HG02610 (cell line): ENCODE results near the gene CBX2.

Source experiments
- ATAC-seq: cut with Tn5 transposase; IDR thresholded peaks from one replicate; pipeline ENCODE4 v1.9.1; 2021; ENCODE audit warnings: mild to moderate bottlenecking, moderate library complexity; ENCODE audit not compliant: unreplicated experiment

Gene CBX2

GRCh38 chr17:79826204-79826680 lies 48.3 kb downstream of the CBX2 start:
- ATAC-seq: no peak

DNA sequence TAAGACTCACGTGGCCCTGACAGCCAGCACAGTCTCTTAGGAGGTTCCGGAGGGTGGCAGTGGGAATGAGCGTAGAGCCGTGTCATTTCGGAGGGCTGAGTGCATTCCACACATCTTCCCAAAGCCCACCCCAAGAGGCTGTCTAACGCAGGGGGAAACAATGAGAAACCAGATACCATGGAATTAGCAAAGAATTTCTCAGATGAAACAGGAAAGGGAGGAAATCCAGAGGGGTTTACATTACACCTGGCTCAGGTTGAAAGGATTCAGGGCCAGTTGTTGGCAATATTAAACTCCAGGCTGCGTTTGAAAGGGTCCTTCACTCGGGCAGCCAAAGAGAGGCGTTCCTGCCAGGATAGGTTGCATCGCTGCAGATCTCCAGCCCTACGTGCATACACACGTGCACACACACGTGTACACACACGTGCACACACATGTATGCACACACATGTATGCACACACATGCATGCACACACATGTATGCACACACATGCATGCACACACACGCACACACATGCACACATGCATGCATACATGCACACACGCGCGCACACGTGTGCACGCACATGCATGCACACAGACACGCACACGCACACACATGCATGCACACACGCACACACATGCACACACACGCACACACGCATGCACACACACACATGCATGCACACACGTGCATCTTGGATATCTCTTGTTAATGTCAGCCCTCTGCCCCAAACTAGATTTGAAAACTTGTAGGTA lies 49.1 kb downstream of the CBX2 start:
- ATAC-seq: no peak

- ATAC-seq: no peak
Observed at GRCh38 chr17:79829004-79829403, 51.1 kb downstream of the CBX2 start.

DNA sequence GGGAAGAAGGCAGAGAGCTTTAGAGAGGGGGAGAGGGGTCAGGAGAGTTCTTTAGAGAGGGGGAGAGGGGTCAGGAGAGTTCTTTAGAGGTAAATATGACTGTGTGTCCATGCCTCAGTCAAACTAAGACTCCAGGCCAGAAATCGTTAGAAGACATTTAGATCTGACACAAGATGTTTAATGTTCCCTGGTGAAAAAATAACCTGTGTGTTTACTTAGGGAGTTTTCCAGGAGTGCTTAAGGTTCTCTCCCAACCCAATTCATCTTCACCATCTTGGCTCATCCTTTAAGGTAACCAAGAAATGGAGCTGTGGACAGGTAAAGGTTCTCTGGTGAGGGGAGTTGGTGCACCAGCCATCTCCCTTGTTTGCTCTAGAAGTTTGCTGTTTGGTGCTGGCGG lies 51.5 kb downstream of the CBX2 start:
- ATAC-seq: no peak

GRCh38 chr17:79830303-79830702 lies 52.4 kb downstream of the CBX2 start:
- ATAC-seq: no peak

DNA sequence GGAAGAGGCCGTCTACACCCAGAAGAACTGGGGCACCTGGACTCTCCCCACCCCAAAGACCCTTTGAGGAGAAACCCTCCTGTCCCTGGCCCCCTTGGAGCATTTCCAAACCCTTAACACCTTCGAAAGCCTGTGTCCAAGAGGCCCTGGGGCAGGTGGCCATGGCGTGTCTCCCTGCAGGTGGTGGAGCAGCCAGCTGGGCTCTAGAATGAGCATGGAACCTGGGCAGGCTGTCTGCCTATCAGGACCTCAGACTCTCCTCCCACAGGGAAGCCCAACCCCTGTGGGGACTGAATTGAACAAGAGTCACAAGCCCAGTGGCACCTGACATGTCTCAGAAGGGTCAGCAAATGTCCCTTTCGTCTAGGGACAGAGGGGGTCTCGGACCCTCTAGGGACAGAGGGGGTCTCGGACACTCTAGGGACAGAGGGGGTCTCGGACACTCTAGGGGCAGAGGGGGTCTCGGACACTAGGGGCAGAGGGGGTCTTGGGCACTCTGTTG lies 52.9 kb downstream of the CBX2 start:
- ATAC-seq: no peak

- ATAC-seq: no peak
Observed at GRCh38 chr17:79831265-79832217, 53.6 kb downstream of the CBX2 start.

GRCh38 chr17:79832218-79833109 lies 54.5 kb downstream of the CBX2 start:
- ATAC-seq: no peak

DNA sequence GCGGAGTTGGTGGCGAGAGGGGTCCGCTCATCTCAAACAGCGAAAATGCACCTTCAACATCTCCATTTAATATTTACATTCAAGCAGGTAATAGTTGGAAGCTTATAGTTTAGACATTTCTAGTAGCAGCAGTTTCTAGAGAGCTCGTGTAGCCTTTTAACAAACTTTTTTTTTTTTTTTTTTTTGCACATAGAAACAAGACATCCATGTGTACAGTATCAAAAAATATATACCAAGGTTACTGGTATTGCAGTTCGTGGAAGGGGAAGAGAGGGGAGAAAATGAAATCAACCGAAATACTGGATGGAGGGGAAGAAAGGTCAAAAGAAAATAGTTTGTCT lies 55.1 kb downstream of the CBX2 start:
- no peak for ATAC-seq

GRCh38 chr17:79833744-79834564 lies 56.0 kb downstream of the CBX2 start:
- no peak for ATAC-seq

- ATAC-seq: no peak
Observed at GRCh38 chr17:79834565-79835469, 56.9 kb downstream of the CBX2 start.

DNA sequence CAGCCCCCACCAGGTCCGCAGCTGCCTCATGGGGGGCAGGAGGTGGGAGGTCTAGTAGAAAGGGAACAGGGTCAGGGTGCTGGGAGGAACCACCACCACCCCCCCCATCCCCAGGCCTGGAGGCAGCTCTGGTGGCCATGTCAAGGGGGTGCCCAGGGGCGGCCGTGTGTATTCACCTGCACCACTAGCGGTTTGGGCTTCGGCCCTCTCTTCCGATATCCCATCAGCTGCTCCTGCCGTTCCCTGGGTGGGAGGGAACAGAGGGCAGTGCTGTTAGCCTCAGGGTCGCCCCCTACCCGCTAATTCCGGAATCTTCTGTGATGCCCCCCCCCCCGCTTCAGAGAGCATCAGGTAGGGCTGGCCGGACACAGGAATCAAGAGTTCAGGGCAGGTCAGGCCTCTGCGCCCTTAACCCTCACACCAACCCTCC lies 57.5 kb downstream of the CBX2 start:
- ATAC-seq: no peak

DNA sequence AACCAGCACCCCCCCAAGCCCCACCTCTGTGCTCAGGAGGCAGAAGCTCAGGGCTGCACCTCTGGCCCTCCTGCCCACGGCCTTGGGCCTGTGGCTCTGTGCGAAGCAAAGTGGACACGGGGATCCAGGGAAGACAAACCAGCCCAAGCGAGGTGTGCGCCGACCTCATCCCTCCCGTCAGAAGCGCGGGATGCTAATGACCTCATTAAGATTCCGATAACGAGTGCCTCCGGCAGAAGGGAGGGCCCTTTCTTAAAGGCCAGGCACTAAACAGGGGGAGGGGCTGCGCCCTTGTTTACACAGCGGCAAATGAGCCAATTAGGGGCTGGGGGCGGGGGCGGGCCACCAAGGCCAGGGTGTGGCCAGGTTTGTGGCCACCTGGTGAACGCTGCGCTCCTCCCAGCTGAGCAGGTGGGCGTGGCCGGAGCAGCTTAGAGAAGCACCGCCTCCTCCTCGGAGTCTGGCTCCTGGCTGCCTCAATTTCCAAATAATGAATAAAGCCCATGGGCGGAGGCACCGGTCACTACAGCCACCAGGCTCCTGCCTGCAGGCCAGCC lies 58.1 kb downstream of the CBX2 start:
- no peak for ATAC-seq

DNA sequence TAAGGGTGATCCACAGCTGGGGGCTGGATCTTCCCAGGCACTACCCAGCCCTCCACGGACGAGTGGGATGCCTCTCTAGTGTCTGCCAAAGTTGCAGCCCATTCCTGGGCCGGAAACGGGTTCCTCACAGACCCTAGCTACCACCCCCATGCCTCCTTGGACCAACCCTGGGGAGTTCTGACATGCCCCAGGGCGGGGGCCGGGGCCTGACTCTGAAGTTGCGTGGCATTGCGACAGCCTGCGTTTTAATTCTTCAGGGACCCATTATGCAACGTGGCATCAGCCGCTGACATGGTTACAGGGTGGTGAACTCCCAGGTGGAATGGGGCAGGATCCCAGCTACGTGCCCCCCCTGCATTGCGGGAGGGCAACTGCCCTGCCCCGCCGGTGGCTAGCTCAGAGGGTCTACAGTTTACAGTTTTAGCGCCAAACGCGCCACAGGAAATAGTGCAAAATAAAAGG lies 58.6 kb downstream of the CBX2 start:
- ATAC-seq: no peak

GRCh38 chr17:79836972-79837887 lies 59.3 kb downstream of the CBX2 start:
- ATAC-seq: no peak
